H1 (cell line): ENCODE data around the gene TCFL5. TPM values are rescaled to one million over a fixed set of nuclear protein-coding genes. Genes with fewer than 3 reads are reported as not detected.

Experiments used
- BACH1 ChIP-seq: IDR thresholded peaks from 2 replicates; pipeline ENCODE4 v1.6.1; 2012; ENCODE audit warnings: low read length, improper control_type of control experiment
- E2F6 ChIP-seq: IDR thresholded peaks from 2 replicates; pipeline ENCODE4 v1.6.1; 2012; ENCODE audit warnings: inconsistent platforms
- JUND ChIP-seq: IDR thresholded peaks from 2 replicates; pipeline ENCODE4 v1.6.1; 2011; ENCODE audit warnings: mild to moderate bottlenecking, improper control_type of control experiment, low read length
- MAX ChIP-seq: IDR thresholded peaks from 2 replicates; pipeline ENCODE4 v1.6.1; 2012; ENCODE audit warnings: inconsistent platforms
- SUZ12 ChIP-seq: fragments of 200-600 bp; sonication (generic); IDR thresholded peaks from 2 replicates; pipeline ENCODE4 v1.6.1; 2012; ENCODE audit warnings: mild to moderate bottlenecking, inconsistent platforms, low read length, moderate library complexity, mixed read lengths
- TAF1 ChIP-seq: IDR thresholded peaks from 2 replicates; pipeline ENCODE4 v1.6.1; 2011; ENCODE audit warnings: mild to moderate bottlenecking, low read depth, low read length
- polyA plus RNA-seq, 7 experiments: library from polyadenylated mRNA; depleted of rRNA in 3 of 7; stranded (reverse) in 5 of 7; unstranded in 2 of 7; fragments of >200 nt in 5 of 7; fragments of 200-250 nt in 2 of 7; gene quantifications; 1 replicate in 5 of 7; 2 replicates in 1 of 7; 4 replicates in 1 of 7; pipeline versions ENCODE4 v1.2.1 to v1.2.3, GENCODE V29; 2011 to 2013; ENCODE audit warnings: missing spikeins in 2 of 7, mixed read lengths in 2 of 7
- total RNA-seq: library from RNA; stranded (reverse); fragmentation: NEBNext Ultra II Directional; extraction: Animal tissue kit (Norgen Biotek cat#: 25700); gene quantifications from 2 replicates; pipeline ENCODE4 v1.2.1, GENCODE V29; 2021

The TCFL5 gene
- total and polyA plus RNA-seq, 2 of the 8 experiments (the other 6 are each of a cell fraction or from before 2014, with no cell fraction given) = 6.2 to 15.0 TPM

GRCh38 chr20:62832212-62832922 is 29.3 kb downstream of the TCFL5 start (continued):
- TF ChIP-seq SUZ12 (no peak), JUND (no peak), MAX (no peak), E2F6 (no peak), BACH1 (no peak), TAF1 (no peak)
